HepG2 (cell line): ENCODE measurements around the gene MEGF6. TPM values are rescaled to one million over a fixed set of nuclear protein-coding genes. Genes with fewer than 3 reads are reported as not detected.

Experiments used
- ATAC-seq: fragments of 200-7000 bp; cut with Tn5 transposase; 3 replicates; pipeline ENCODE4 v1.9.1; 2020; ENCODE audit warnings: mild to moderate bottlenecking, moderate library complexity
- BruUV-seq: library from RNA; stranded (reverse); fragments of 400-500 nt; replicated peaks from 2 replicates; lab custom pipeline; 2021; lab: Mats Ljungman, UMichigan
- CTCF ChIA-PET: fragments of 300-600 bp; formaldehyde crosslinking; extraction: SDS; loops from one replicate; lab custom pipeline; 2021; ENCODE audit warnings: low total read pairs, inconsistent platforms, low intra/inter-chr PET ratio; lab: Yijun Ruan, JAX
- POLR2A ChIA-PET: fragments of 350-600 bp; sonication (Branson Sonifier 250); formaldehyde crosslinking; loops from one replicate; lab custom pipeline; 2020; ENCODE audit warnings: antibody characterized with exemption, inconsistent platforms; lab: Yijun Ruan, JAX
- DNase-seq: peaks from one replicate; pipeline ENCODE4 v3.0.0-alpha.2; 2015; ENCODE audit warnings: low spot score
- FAIRE-seq: peaks from 3 replicates; lab custom pipeline; 2011; peaks lifted over from hg19 to GRCh38; lab: Jason Lieb, UNC
- H2AFZ ChIP-seq: one replicate; pipeline ENCODE4 v1.6.1; 2011; ENCODE audit warnings: low read length, inconsistent platforms
- H3K27ac ChIP-seq: fragments of 300-600 bp; 3 replicates; pipeline ENCODE4 v1.8.0; 2011; ENCODE audit warnings: mixed run types, mild to moderate bottlenecking, mixed read lengths, low read length, inconsistent platforms; ENCODE audit not compliant: insufficient read depth; ENCODE audit errors: extremely low read length
- H3K27me3 ChIP-seq, 2 experiments: fragments of 200-600 bp in 1 of 2; 2 replicates in 1 of 2; 3 replicates in 1 of 2; pipeline versions ENCODE4 v1.6.0 to v1.8.0; 2011; ENCODE audit warnings: low read length in 2 of 2, mild to moderate bottlenecking in 2 of 2, moderate library complexity in 2 of 2, inconsistent platforms in 1 of 2; ENCODE audit not compliant: insufficient read depth in 2 of 2, control insufficient read depth in 1 of 2
- H3K36me3 ChIP-seq, 2 experiments: fragments of 200-600 bp in 1 of 2; replicated peaks in 1 of 2; 2 replicates in 1 of 2; 3 replicates in 1 of 2; pipeline versions ENCODE4 v1.5.1 to v1.8.0; 2011; ENCODE audit warnings: low read length in 2 of 2, inconsistent platforms in 1 of 2; ENCODE audit not compliant: insufficient read depth in 2 of 2, control insufficient read depth in 1 of 2
- H3K4me1 ChIP-seq: 2 replicates; pipeline ENCODE4 v1.5.1; 2012; ENCODE audit warnings: low read length, inconsistent platforms; ENCODE audit not compliant: insufficient read depth
- H3K4me2 ChIP-seq: 2 replicates; pipeline ENCODE4 v1.6.0; 2011; ENCODE audit warnings: low read depth, low read length, inconsistent platforms
- H3K4me3 ChIP-seq, 3 experiments: fragments of 200-600 bp in 1 of 3; sonication (generic), shearing (Covaris generic) in 1 of 3; replicated peaks in 1 of 3; 2 replicates each; pipeline ENCODE4 v1.5.1; 2011 to 2016; ENCODE audit warnings: low read length in 3 of 3, inconsistent platforms in 2 of 3, low read depth in 2 of 3, mild to moderate bottlenecking in 2 of 3, control low read depth in 1 of 3, mixed read lengths in 1 of 3; ENCODE audit not compliant: insufficient read depth in 1 of 3
- H3K79me2 ChIP-seq: one replicate; pipeline ENCODE4 v1.6.1; 2011; ENCODE audit warnings: low read length, inconsistent platforms; ENCODE audit not compliant: insufficient read depth
- H3K9ac ChIP-seq: 2 replicates; pipeline ENCODE4 v1.6.0; 2011; ENCODE audit warnings: mild to moderate bottlenecking, low read depth, low read length, inconsistent platforms; ENCODE audit not compliant: insufficient read depth
- H3K9me3 ChIP-seq: 2 replicates; pipeline ENCODE4 v1.5.1; 2012; ENCODE audit warnings: mild to moderate bottlenecking, low read length
- H4K20me1 ChIP-seq: 2 replicates; pipeline ENCODE4 v1.6.0; 2011; ENCODE audit warnings: inconsistent platforms, mild to moderate bottlenecking, low read length, moderate library complexity; ENCODE audit not compliant: insufficient read depth
- ARHGAP35 ChIP-seq: sonication (generic); formaldehyde crosslinking; IDR thresholded peaks from 2 replicates; pipeline ENCODE4 v1.9.0; 2022; ENCODE audit warnings: mild to moderate bottlenecking, inconsistent platforms, moderate library complexity, missing genetic modification reagents, borderline replicate concordance
- WGBS: methylation state at CpG from one replicate; pipeline ENCODE4 v1.1.6; 2017; ENCODE audit warnings: low lambda C conversion rate; 5-methylcytosine and 5-hydroxymethylcytosine counted together
- in situ Hi-C: cut with HindIII; loops from 2 replicates; pipeline ENCODE4 v1.10.0; 2017; ENCODE audit warnings: low pct_unique_long_range_greater_than_20kb; ENCODE audit not compliant: extremely low pct_ligation_motif_present
- intact Hi-C: fragments of 100-400 bp; cut with micrococcal nuclease; formaldehyde crosslinking; loops from one replicate; pipeline ENCODE4 v1.10.0; 2022; ENCODE audit not compliant: unreplicated experiment
- polyA plus RNA-seq, 8 experiments: library from polyadenylated mRNA; depleted of rRNA in 3 of 8; stranded (reverse) in 7 of 8; unstranded in 1 of 8; fragments of >200 nt; fragmentation: Illumina TruSeq in 4 of 8; extraction: Trizol in 4 of 8; gene quantifications; 2 replicates each; pipeline versions ENCODE4 v1.2.1 to v1.2.3, GENCODE V29; 2011 to 2016; ENCODE audit warnings: low read depth in 4 of 8, missing spikeins in 1 of 8, mixed read lengths in 1 of 8; ENCODE audit not compliant: insufficient read depth in 1 of 8
- total RNA-seq, 5 experiments: library from RNA; depleted of rRNA; stranded (reverse); fragments of >200 nt; fragmentation: Illumina TruSeq; extraction: Trizol; gene quantifications; 2 replicates each; pipeline ENCODE4 v1.2.3, GENCODE V29; 2016; ENCODE audit warnings: low read depth in 1 of 5
- TF ChIP-seq, protein P1 (sequence below): sonication (generic); formaldehyde crosslinking; IDR thresholded peaks from 2 replicates; pipeline ENCODE4 v1.5.1; 2020; ENCODE audit warnings: mild to moderate bottlenecking, missing genetic modification reagents, moderate library complexity

Gene MEGF6
- total and polyA plus RNA-seq, 2 of the 13 experiments (the other 11 are each of a cell fraction or from before 2014, with no cell fraction given), result 1.9 TPM

DNA sequence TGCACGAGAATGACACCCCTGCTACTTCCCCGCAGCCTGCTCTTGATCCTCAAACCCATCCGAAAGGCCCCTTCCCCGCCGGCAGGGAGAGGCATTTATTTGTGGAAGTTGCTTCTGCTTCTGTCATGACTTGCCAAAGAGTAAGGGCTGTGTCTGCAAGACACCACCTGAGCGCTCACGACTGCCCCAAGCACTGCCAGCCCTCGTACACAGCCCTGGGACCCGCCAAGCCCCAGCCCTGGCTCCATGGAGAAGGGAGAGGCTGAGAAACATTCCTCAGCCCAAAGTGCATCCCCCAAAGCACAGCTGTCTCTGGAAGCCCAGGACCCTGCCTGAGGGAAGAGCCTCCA, 7.2 kb upstream of the MEGF6 start:
- POLR2A ChIA-PET, result interaction anchor here (0.9 kb wide), 1 partner anchor 165 kb away, joined by 5 read pairs; no protein-coding TSS in a partner anchor

More for the DNA sequence above, 7.2 kb upstream of the MEGF6 start:
- Histone ChIP-seq H3K9ac (no peak overlapping the region), H3K27ac (no peak overlapping the region), H3K4me1 (peaks cover 40% of the 10 kb centered on the region), H3K4me3 (no peak overlapping the region), H3K27me3 (peaks cover 16 to 50% of the 10 kb centered on the region in 2 experiments), H3K4me2 (peak overlapping the region; percentile 30), H2AFZ (no peak overlapping the region), H3K36me3 (no peaks in the 10 kb centered on the region), H3K79me2 (no peaks in the 10 kb centered on the region), H3K9me3 (no peaks in the 10 kb centered on the region), H4K20me1 (no peaks in the 10 kb centered on the region)
- in situ Hi-C loops, result no loop called here
- ATAC-seq, result peak; percentile 43; the same call in 2 of the 3 replicates
- intact Hi-C loops, result loop anchor here (2.0 to 5.0 kb wide), 2 partner anchors 32 to 126 kb away; no protein-coding TSS in a partner anchor
- CTCF ChIA-PET, result interaction anchor here (1.1 to 2.3 kb wide), 6 partner anchors 28 to 128 kb away, joined by 3 to 32 read pairs (median 8); no protein-coding TSS in a partner anchor
- TF ChIP-seq ARHGAP35, result no peak
- TF ChIP-seq, protein P1, sequence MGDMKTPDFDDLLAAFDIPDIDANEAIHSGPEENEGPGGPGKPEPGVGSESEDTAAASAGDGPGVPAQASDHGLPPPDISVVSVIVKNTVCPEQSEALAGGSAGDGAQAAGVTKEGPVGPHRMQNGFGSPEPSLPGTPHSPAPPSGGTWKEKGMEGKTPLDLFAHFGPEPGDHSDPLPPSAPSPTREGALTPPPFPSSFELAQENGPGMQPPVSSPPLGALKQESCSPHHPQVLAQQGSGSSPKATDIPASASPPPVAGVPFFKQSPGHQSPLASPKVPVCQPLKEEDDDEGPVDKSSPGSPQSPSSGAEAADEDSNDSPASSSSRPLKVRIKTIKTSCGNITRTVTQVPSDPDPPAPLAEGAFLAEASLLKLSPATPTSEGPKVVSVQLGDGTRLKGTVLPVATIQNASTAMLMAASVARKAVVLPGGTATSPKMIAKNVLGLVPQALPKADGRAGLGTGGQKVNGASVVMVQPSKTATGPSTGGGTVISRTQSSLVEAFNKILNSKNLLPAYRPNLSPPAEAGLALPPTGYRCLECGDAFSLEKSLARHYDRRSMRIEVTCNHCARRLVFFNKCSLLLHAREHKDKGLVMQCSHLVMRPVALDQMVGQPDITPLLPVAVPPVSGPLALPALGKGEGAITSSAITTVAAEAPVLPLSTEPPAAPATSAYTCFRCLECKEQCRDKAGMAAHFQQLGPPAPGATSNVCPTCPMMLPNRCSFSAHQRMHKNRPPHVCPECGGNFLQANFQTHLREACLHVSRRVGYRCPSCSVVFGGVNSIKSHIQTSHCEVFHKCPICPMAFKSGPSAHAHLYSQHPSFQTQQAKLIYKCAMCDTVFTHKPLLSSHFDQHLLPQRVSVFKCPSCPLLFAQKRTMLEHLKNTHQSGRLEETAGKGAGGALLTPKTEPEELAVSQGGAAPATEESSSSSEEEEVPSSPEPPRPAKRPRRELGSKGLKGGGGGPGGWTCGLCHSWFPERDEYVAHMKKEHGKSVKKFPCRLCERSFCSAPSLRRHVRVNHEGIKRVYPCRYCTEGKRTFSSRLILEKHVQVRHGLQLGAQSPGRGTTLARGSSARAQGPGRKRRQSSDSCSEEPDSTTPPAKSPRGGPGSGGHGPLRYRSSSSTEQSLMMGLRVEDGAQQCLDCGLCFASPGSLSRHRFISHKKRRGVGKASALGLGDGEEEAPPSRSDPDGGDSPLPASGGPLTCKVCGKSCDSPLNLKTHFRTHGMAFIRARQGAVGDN (CRISPR knock-in tag), result 0 out of 2 replicates have a peak, but pooled peaks have one; percentile 19
- BruUV-seq, result no TSS peak
- FAIRE-seq, result no peak
- DNase-seq, result no peak
- WGBS, result 48% methylated on average over 5 of the region's 9 CpGs
